A549 (cell line): ENCODE measurements around the gene KLK7.

Source experiments
- CTCF ChIP-seq: fragments of >200 bp; sonication (Bioruptor Twin); formaldehyde crosslinking; IDR thresholded peaks from 3 replicates; pipeline ENCODE4 v1.5.1; 2016
- EP300 ChIP-seq, 2 experiments: fragments of >200 bp; sonication (Bioruptor Twin); formaldehyde crosslinking; IDR thresholded peaks; 2 replicates in 1 of 2; 3 replicates in 1 of 2; pipeline ENCODE4 v1.6.1; 2016 to 2017
- KDM1A ChIP-seq: fragments of 200-600 bp; sonication (generic); IDR thresholded peaks from 2 replicates; pipeline ENCODE4 v1.6.1; 2016; ENCODE audit warnings: low read depth, mild to moderate bottlenecking
- POLR2A ChIP-seq: IDR thresholded peaks from 2 replicates; pipeline ENCODE4 v1.6.1; 2012; ENCODE audit warnings: mild to moderate bottlenecking, low read length
- REST ChIP-seq: fragments of 200-600 bp; sonication (generic); IDR thresholded peaks from 2 replicates; pipeline ENCODE4 v1.6.1; 2016; ENCODE audit warnings: antibody characterized with exemption, mild to moderate bottlenecking, moderate library complexity
- SMC3 ChIP-seq: fragments of >200 bp; sonication (Bioruptor Twin); formaldehyde crosslinking; IDR thresholded peaks from 3 replicates; pipeline ENCODE4 v1.6.1; 2018; ENCODE audit warnings: inconsistent platforms
- TP53 ChIP-seq: fragments of 250-450 bp; sonication (Bioruptor Pico); IDR thresholded peaks from 2 replicates; pipeline ENCODE4 v1.5.0; 2021; ENCODE audit warnings: mild to moderate bottlenecking, moderate library complexity

DNA sequence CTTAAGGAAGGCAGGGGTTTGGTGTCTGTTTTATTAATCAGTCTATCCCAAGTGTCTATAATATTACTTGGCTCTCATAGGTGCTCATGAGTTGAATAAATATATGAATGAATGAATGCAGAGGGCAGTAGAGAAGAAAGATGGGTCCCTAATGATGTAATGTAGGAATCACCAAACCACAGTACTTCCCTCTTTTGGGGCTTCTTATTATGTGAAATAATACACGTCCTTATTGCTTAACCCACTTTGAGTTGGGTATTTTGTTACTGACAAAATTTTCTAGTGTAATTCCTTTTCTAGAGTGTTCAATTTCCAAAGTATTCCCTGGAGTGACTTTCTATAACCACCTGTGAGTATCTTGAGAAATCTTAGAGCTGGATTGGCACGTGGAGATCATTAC lies 44.1 kb downstream of the KLK7 start:
- no peak for TF ChIP-seq CTCF
- TF ChIP-seq POLR2A = no peak
- no peak for TF ChIP-seq TP53 (CRISPR knock-in tag)
- no peak for TF ChIP-seq REST
- no peak for TF ChIP-seq SMC3
- no peak for TF ChIP-seq KDM1A
- no peak for TF ChIP-seq EP300 (IDR thresholded peaks at IDR 0.05)
